Neural cell (in vitro differentiated cells): ENCODE results near the gene UBP1. TPM values are rescaled to one million over a fixed set of nuclear protein-coding genes. Genes with fewer than 3 reads are reported as not detected.

Experiments used
- H2AFZ ChIP-seq: fragments of 200-600, 300-800 bp; sonication (generic), shearing (Covaris generic); 2 replicates; pipeline ENCODE4 v1.6.0; 2014; ENCODE audit warnings: low read depth, mild to moderate bottlenecking, antibody characterized with exemption, low read length, moderate library complexity
- H3F3A ChIP-seq: fragments of 200-600 bp; shearing (Covaris generic); 2 replicates; pipeline ENCODE4 v1.6.1; 2016; ENCODE audit warnings: mild to moderate bottlenecking, moderate library complexity, mixed read lengths, antibody characterized with exemption, low read length; ENCODE audit not compliant: insufficient read depth, poor library complexity, severe bottlenecking
- H3K27ac ChIP-seq: fragments of 200-600, 300-800 bp; sonication (generic), shearing (Covaris generic); 2 replicates; pipeline ENCODE4 v1.5.1; 2014; ENCODE audit warnings: mild to moderate bottlenecking, low read length, moderate library complexity
- H3K27me3 ChIP-seq: fragments of 300-800, 200-600 bp; sonication (generic), shearing (Covaris generic); 2 replicates; pipeline ENCODE4 v1.6.0; 2014; ENCODE audit warnings: mild to moderate bottlenecking, low read depth, low read length, moderate library complexity; ENCODE audit not compliant: insufficient read depth
- H3K36me3 ChIP-seq: fragments of 300-800, 200-600 bp; sonication (generic), shearing (Covaris generic); 2 replicates; pipeline ENCODE4 v1.5.1; 2014; ENCODE audit warnings: mild to moderate bottlenecking, antibody characterized with exemption, low read length, moderate library complexity; ENCODE audit not compliant: insufficient read depth
- H3K4me2 ChIP-seq: fragments of 300-800, 200-600 bp; sonication (generic), shearing (Covaris generic); 2 replicates; pipeline ENCODE4 v1.6.0; 2014; ENCODE audit warnings: mild to moderate bottlenecking, low read length
- H3K4me3 ChIP-seq: fragments of 300-800, 200-600 bp; sonication (generic), shearing (Covaris generic); 2 replicates; pipeline ENCODE4 v1.5.1; 2014; ENCODE audit warnings: mild to moderate bottlenecking, low read length, moderate library complexity
- H3K79me2 ChIP-seq: fragments of 200-600 bp; shearing (Covaris generic); replicated peaks from 2 replicates; pipeline ENCODE4 v1.6.0; 2014; ENCODE audit warnings: mild to moderate bottlenecking, low read length, moderate library complexity; ENCODE audit not compliant: insufficient read depth
- H3K9ac ChIP-seq: fragments of 300-800, 200-600 bp; sonication (generic), shearing (Covaris generic); 2 replicates; pipeline ENCODE4 v1.6.1; 2016; ENCODE audit warnings: mild to moderate bottlenecking, low read length, mixed read lengths
- H3K9me2 ChIP-seq: fragments of 200-600 bp; shearing (Covaris generic); 2 replicates; pipeline ENCODE4 v1.6.1; 2016; ENCODE audit warnings: mild to moderate bottlenecking, low read length, mixed read lengths; ENCODE audit not compliant: insufficient read depth
- H3K9me3 ChIP-seq: fragments of 200-600, 300-800 bp; sonication (generic), shearing (Covaris generic); 2 replicates; pipeline ENCODE4 v1.6.1; 2016; ENCODE audit warnings: mild to moderate bottlenecking, mixed run types, low read length, moderate library complexity, mixed read lengths
- H4K20me1 ChIP-seq: fragments of 200-600 bp; shearing (Covaris generic); 2 replicates; pipeline ENCODE4 v1.6.1; 2016; ENCODE audit warnings: mild to moderate bottlenecking, mixed run types; ENCODE audit not compliant: insufficient read depth
- CTCF ChIP-seq: fragments of 450-650 bp; IDR thresholded peaks from 2 replicates; pipeline ENCODE4 v1.5.1; 2014; ENCODE audit warnings: antibody characterized with exemption, mild to moderate bottlenecking, moderate library complexity; ENCODE audit not compliant: poor library complexity, severe bottlenecking
- EP300 ChIP-seq: fragments of 450-650 bp; conservative IDR thresholded peaks from 2 replicates; pipeline ENCODE4 v1.6.1; 2014; ENCODE audit warnings: antibody characterized with exemption, mild to moderate bottlenecking, moderate library complexity; ENCODE audit not compliant: poor library complexity, severe bottlenecking
- EZH2 ChIP-seq: fragments of 200-600, 300-800 bp; shearing (Covaris generic), sonication (generic); IDR thresholded peaks from 2 replicates; pipeline ENCODE4 v1.6.1; 2014; ENCODE audit warnings: antibody characterized with exemption, low read length, borderline replicate concordance, mild to moderate bottlenecking; ENCODE audit not compliant: insufficient read depth, poor library complexity, severe bottlenecking
- MXI1 ChIP-seq: fragments of 450-650 bp; conservative IDR thresholded peaks from 2 replicates; pipeline ENCODE4 v1.6.1; 2014; ENCODE audit warnings: antibody characterized with exemption, mild to moderate bottlenecking; ENCODE audit not compliant: poor library complexity, severe bottlenecking
- POLR2AphosphoS5 ChIP-seq: IDR thresholded peaks from 2 replicates; pipeline ENCODE4 v1.6.1; 2012
- RAD21 ChIP-seq: fragments of 450-650 bp; conservative IDR thresholded peaks from 2 replicates; pipeline ENCODE4 v1.6.1; 2014; ENCODE audit warnings: antibody characterized with exemption, mild to moderate bottlenecking, moderate library complexity
- SMC3 ChIP-seq: fragments of 450-650 bp; conservative IDR thresholded peaks from 2 replicates; pipeline ENCODE4 v1.6.1; 2014; ENCODE audit warnings: antibody characterized with exemption, mild to moderate bottlenecking, moderate library complexity; ENCODE audit not compliant: poor library complexity
- TAF1 ChIP-seq: IDR thresholded peaks from 2 replicates; pipeline ENCODE4 v1.6.1; 2012; ENCODE audit warnings: low read depth
- polyA plus RNA-seq: library from polyadenylated mRNA; depleted of rRNA; stranded (reverse); fragments of >200 nt; gene quantifications from 2 replicates; pipeline ENCODE4 v1.2.3, GENCODE V29; 2014
- TF ChIP-seq, protein P1 (sequence below): IDR thresholded peaks from 2 replicates; pipeline ENCODE4 v1.6.1; 2012; ENCODE audit warnings: borderline replicate concordance

The UBP1 gene
- polyA plus RNA-seq, 1 donor from 2014 or later, result 74.2 TPM

GRCh38 chr3:33398410-33398809 is 41.8 kb downstream of the UBP1 start:
- Histone ChIP-seq H3K27me3 (no peaks in the 10 kb centered on the region), H4K20me1 (no peaks in the 10 kb centered on the region), H3K9me2 (no peaks in the 10 kb centered on the region), H3K27ac (no peak overlapping the region), H3K4me2 (no peak overlapping the region), H3F3A (no peaks in the 10 kb centered on the region), H3K4me3 (no peak overlapping the region), H3K9ac (no peak overlapping the region), H3K36me3 (peaks cover 16% of the 10 kb centered on the region), H3K79me2 (no peaks in the 10 kb centered on the region), H2AFZ (no peak overlapping the region), H3K9me3 (no peaks in the 10 kb centered on the region)
- TF ChIP-seq, protein P1, sequence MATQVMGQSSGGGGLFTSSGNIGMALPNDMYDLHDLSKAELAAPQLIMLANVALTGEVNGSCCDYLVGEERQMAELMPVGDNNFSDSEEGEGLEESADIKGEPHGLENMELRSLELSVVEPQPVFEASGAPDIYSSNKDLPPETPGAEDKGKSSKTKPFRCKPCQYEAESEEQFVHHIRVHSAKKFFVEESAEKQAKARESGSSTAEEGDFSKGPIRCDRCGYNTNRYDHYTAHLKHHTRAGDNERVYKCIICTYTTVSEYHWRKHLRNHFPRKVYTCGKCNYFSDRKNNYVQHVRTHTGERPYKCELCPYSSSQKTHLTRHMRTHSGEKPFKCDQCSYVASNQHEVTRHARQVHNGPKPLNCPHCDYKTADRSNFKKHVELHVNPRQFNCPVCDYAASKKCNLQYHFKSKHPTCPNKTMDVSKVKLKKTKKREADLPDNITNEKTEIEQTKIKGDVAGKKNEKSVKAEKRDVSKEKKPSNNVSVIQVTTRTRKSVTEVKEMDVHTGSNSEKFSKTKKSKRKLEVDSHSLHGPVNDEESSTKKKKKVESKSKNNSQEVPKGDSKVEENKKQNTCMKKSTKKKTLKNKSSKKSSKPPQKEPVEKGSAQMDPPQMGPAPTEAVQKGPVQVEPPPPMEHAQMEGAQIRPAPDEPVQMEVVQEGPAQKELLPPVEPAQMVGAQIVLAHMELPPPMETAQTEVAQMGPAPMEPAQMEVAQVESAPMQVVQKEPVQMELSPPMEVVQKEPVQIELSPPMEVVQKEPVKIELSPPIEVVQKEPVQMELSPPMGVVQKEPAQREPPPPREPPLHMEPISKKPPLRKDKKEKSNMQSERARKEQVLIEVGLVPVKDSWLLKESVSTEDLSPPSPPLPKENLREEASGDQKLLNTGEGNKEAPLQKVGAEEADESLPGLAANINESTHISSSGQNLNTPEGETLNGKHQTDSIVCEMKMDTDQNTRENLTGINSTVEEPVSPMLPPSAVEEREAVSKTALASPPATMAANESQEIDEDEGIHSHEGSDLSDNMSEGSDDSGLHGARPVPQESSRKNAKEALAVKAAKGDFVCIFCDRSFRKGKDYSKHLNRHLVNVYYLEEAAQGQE, result no peak
- TF ChIP-seq EZH2, result no peak

- Histone ChIP-seq H3K36me3 (peaks cover 23% of the 10 kb centered on the region), H3K4me3 (no peak overlapping the region), H2AFZ (no peak overlapping the region), H3K27ac (no peak overlapping the region), H4K20me1 (no peaks in the 10 kb centered on the region), H3K9me2 (no peaks in the 10 kb centered on the region), H3F3A (no peaks in the 10 kb centered on the region), H3K9ac (no peak overlapping the region), H3K27me3 (no peaks in the 10 kb centered on the region), H3K79me2 (no peaks in the 10 kb centered on the region), H3K4me2 (no peak overlapping the region), H3K9me3 (no peaks in the 10 kb centered on the region)
- TF ChIP-seq SMC3, result no peak
- no peak for TF ChIP-seq CTCF
- TF ChIP-seq MXI1, result no peak
- no peak for TF ChIP-seq EZH2
- TF ChIP-seq, protein P1, result no peak
- no peak for TF ChIP-seq RAD21
- TF ChIP-seq TAF1, result no peak
- TF ChIP-seq POLR2AphosphoS5, result no peak
- no peak for TF ChIP-seq EP300
Observed at GRCh38 chr3:33395900-33396299, 44.3 kb downstream of the UBP1 start.
